WERI-Rb-1 (cell line): ENCODE data around the gene MXD3.

Experiments used
- DNase-seq: peaks from one replicate; pipeline ENCODE4 v3.0.0-alpha.2; 2020
- H3K27ac ChIP-seq: fragments of 250-450 bp; sonication (Bioruptor Pico); 2 replicates; pipeline ENCODE4 v1.5.1; 2020; ENCODE audit warnings: mild to moderate bottlenecking, moderate library complexity
- H3K27me3 ChIP-seq: fragments of 250-450 bp; sonication (Bioruptor Pico); 2 replicates; pipeline ENCODE4 v1.5.1; 2021; ENCODE audit warnings: mild to moderate bottlenecking, low read depth, moderate library complexity; ENCODE audit not compliant: insufficient read depth, severe bottlenecking
- H3K36me3 ChIP-seq: fragments of 250-450 bp; sonication (Bioruptor Pico); 2 replicates; pipeline ENCODE4 v1.5.1; 2020; ENCODE audit warnings: mild to moderate bottlenecking, moderate library complexity
- H3K4me3 ChIP-seq: 2 replicates; pipeline ENCODE4 v1.5.1; 2011; ENCODE audit warnings: low read depth, mild to moderate bottlenecking, control low read depth, low read length
- H3K9me3 ChIP-seq: fragments of 250-450 bp; sonication (Bioruptor Pico); 2 replicates; pipeline ENCODE4 v1.5.1; 2021; ENCODE audit warnings: mild to moderate bottlenecking, moderate library complexity; ENCODE audit not compliant: severe bottlenecking
- TF ChIP-seq, protein P1 (sequence below): IDR thresholded peaks from 2 replicates; pipeline ENCODE4 v1.5.1; 2011; ENCODE audit warnings: low read depth, mild to moderate bottlenecking, control low read depth, inconsistent platforms, low read length

The MXD3 gene

DNA sequence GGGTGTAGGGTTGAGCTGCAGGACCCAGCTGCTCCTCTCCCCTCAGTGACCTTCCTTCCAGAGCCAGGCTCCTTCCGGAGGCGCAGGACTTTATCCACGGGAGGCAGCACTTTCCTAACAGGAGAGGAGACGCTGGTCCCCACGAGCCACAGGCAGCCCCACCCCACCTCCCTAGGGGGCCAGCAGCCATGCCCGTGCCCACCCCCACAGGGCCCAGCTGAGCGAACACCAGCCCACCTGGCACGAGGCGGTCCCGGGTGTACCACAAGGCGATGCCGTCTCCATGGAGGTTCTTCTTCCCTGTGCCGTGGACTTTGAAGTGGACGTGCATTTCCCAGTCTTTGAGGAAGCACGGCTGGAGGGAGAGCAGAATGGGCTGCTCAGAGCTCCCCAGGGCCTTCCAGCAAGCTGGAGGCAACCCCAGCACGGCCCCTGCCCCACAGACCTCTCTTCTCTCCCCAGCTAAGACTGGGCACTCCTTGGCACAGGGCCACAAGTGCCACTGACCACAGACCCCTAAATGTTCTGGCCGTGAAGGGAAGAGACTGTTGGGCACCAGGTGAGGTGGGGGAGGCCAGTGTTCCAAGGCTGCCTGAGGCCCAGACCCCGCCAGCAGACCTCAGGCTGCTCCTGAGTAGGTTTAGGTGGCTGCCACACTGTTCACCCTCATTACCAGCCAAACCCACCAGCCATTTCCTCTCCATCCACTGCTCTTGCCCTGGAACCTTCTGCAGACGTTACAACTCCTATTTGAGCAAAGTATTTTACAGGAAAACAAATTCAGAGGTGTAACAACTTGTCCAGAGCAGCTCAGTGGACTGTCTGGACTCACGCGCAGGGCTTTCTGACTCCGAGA is 26.8 kb upstream of the MXD3 start:
- Histone ChIP-seq H3K9me3 (no peaks in the 10 kb centered on the region), H3K27me3 (no peaks in the 10 kb centered on the region), H3K4me3 (no peak overlapping the region), H3K27ac (no peak overlapping the region), H3K36me3 (peaks cover 2% of the 10 kb centered on the region; the same call in 1 of the 2 replicates)
- TF ChIP-seq, protein P1, sequence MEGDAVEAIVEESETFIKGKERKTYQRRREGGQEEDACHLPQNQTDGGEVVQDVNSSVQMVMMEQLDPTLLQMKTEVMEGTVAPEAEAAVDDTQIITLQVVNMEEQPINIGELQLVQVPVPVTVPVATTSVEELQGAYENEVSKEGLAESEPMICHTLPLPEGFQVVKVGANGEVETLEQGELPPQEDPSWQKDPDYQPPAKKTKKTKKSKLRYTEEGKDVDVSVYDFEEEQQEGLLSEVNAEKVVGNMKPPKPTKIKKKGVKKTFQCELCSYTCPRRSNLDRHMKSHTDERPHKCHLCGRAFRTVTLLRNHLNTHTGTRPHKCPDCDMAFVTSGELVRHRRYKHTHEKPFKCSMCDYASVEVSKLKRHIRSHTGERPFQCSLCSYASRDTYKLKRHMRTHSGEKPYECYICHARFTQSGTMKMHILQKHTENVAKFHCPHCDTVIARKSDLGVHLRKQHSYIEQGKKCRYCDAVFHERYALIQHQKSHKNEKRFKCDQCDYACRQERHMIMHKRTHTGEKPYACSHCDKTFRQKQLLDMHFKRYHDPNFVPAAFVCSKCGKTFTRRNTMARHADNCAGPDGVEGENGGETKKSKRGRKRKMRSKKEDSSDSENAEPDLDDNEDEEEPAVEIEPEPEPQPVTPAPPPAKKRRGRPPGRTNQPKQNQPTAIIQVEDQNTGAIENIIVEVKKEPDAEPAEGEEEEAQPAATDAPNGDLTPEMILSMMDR: no peak
- no peak for DNase-seq

DNA sequence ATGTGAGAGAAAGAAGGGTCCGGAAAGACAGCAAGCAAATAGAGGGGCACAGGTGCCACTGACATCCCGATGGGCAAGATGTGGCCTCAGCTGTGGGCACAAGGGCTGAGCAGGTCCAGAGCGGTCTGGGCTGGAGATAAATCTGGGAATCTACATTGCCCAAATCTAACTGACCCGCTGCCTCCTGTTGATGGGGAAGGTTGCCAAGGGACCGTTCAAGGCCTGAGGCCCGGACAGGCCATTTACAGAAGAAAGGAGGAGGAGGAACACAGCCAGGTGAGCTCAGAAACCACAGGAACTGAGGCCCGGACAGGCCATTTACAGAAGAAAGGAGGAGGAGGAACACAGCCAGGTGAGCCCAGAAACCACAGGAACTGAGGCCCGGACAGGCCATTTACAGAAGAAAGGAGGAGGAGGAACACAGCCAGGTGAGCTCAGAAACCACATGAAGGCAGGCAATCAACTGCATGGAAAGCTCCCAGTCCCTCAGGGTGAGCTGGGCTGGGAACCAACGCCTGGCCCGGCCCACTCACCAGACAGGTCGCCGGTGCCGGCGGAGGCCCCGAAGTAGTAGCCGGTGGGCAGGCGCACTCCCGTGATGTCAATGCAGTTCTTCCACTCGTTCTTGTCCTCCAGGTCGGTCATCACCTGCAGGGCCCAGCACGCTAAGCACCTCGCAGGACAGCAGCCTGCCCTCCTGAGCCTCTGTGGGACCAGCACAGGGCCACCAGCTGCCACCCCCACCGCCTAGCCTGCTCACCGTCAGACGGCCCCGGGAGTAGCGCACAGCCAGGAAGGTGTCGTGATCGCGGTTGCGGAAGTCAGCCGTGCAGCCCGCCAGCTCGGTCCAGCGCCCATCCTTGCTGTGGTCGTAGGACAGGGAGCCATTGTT is 25.2 kb upstream of the MXD3 start:
- DNase-seq: no peak
- Histone ChIP-seq H3K9me3 (no peaks in the 10 kb centered on the region), H3K4me3 (no peak overlapping the region), H3K27ac (no peak overlapping the region), H3K27me3 (no peaks in the 10 kb centered on the region), H3K36me3 (peaks cover 2% of the 10 kb centered on the region; the same call in 1 of the 2 replicates)
- TF ChIP-seq, protein P1: no peak

DNA sequence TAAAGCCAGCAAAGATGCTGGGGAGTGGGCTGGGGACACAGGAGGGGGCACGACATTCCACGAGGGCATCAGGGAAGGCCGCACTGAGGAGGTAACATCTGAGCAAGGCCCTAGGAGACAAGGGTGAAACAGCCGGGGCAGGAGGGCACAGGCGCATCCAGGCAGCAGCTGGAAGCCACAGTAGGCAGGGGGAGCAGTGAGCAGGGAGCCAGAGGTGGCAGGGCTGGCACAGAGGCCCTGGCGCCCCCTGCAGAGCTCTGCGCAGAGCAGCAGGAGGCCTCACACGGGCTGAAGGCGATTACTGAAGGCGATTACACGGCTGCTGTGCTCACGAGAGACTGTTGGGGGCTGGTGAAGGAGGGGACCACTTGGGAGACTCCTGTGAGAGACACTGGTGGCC is 24.4 kb upstream of the MXD3 start:
- Histone ChIP-seq H3K9me3 (no peaks in the 10 kb centered on the region), H3K27ac (no peak overlapping the region), H3K27me3 (no peaks in the 10 kb centered on the region), H3K36me3 (peaks cover 2% of the 10 kb centered on the region; the same call in 1 of the 2 replicates), H3K4me3 (no peak overlapping the region)
- DNase-seq: peak; percentile 25
- TF ChIP-seq, protein P1: peak; percentile 71

DNA sequence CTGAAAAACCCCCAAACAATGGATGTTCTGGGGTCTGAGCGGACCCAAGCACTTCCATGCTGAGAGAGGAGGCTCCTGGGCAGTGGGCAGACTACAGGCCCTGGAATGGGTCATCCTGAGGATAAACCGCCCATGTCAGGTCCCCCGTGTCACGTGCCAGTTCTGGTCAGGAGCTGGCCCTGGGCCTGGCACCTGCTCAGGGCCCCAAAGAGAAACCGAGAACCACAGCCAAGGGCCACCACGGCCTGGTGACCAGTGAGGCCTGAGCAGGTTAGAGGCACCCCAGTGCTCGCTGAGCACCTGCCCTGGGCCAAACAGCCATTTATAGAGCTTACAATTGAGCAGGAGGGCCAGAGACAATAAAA is 24.0 kb upstream of the MXD3 start:
- no peaks in the 10 kb centered on the region for H3K9me3 ChIP-seq
- no peaks in the 10 kb centered on the region for H3K27me3 ChIP-seq
- H3K4me3 ChIP-seq: no peak overlapping the region
- H3K27ac ChIP-seq: no peak overlapping the region
- H3K36me3 ChIP-seq: peaks cover 2% of the 10 kb centered on the region; the same call in 1 of the 2 replicates
- TF ChIP-seq, protein P1: no peak
- DNase-seq: no peak

DNA sequence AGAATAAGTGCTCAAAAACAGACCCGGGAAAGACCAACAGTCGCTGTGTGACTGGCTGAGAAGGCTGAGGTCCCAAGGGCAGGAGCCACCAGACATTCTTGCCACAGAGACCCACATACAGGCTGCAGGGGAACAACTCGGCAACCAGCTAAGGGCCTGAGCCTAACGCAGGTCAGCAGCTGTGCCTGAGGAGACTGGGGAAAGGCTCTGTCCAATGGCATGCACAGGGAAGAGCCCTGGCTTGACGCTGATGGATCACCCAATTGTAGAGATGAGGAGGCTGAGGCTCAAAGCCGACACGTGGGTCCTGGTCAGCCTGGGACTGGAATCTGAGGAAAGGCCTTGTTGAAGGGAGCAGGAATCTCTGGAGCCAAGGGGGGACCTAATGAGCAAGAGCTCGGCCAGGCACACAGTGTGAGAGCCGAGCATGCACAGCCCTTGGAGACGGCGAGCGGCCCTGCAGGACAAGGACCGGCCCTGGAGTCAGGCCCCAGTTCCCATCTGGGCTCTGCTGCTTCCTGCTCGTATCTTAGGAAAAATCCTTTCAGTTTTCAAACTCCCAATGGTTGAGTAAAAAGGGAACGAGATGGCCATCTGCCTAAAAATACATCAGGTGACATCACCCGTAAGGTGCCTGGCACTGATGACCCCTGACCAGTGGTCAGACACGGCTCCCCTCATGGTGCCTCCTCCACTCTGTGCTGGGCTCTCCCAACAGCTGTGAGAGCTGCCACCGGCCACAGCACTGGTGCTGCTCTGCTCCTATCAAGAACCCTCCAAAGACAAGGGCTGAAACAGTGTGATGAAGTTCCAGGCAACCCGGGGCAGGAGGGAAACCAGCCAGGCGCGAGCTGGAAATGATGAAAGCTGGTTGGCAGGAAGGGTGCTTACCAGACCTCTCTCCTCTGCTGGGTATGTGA is 23.3 kb upstream of the MXD3 start:
- H3K36me3 ChIP-seq: peaks cover 2% of the 10 kb centered on the region; the same call in 1 of the 2 replicates
- TF ChIP-seq, protein P1: no peak
- no peak overlapping the region for H3K4me3 ChIP-seq
- DNase-seq: no peak
- H3K9me3 ChIP-seq: no peaks in the 10 kb centered on the region
- H3K27me3 ChIP-seq: no peaks in the 10 kb centered on the region
- H3K27ac ChIP-seq: no peak overlapping the region
